Measurements from ENCODE around the gene FBXL17. TPM values are rescaled to one million over a fixed set of nuclear protein-coding genes. Genes with fewer than 3 reads are reported as not detected.

Gene FBXL17
- total RNA-seq, 1 donor from 2014 or later, result 21.6 TPM

DNA sequence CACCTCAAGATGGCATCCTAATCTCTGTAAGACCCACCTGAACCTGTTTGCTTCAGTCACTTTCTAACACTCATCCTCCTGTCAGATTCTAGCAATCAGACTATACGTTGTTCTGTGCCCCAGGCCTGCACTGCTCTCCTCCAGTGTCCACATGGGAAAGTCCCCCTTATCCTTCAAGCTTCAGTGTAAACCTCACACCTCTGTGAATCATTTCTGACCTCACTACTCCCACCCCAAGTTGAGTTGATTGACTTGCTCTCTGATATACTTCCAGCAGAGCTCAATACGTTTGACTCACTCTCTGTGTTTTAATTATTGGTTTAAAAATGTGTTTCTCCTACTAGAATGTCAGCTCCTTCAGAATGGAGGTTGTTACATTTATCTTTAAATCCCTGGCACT, 240.2 kb downstream of the FBXL17 start:
- no peak for DNase-seq (ENCODE audit: low spot score in 2 of 2, unreplicated experiment in 2 of 2)

DNA sequence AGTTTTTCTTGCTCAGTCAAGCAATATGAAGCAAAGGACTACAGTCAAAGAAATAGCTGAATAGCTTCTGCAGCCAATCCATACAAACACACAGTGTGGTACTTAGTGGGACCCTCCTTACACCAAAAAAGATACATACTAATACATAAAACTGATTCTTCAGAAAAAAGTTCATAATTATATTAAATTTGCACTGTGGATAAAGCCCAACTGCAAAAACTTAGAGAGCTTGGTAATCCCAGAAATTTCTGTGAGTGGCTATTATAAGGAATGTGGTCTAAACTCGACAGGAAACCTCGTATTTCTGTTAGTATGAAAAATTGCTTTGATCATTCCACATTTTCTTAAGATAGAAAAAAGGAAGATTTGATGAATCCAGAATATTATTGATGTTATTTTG, 245.4 kb downstream of the FBXL17 start:
- H3K4me3 Mint-ChIP-seq, result no peak overlapping the region
- no peaks in the 10 kb centered on the region for H3K9me3 Mint-ChIP-seq
- H3K4me1 Mint-ChIP-seq, result no peaks in the 10 kb centered on the region
- no peak for DNase-seq (ENCODE audit: low spot score in 2 of 2, unreplicated experiment in 2 of 2)
- TF ChIP-seq, protein P1, sequence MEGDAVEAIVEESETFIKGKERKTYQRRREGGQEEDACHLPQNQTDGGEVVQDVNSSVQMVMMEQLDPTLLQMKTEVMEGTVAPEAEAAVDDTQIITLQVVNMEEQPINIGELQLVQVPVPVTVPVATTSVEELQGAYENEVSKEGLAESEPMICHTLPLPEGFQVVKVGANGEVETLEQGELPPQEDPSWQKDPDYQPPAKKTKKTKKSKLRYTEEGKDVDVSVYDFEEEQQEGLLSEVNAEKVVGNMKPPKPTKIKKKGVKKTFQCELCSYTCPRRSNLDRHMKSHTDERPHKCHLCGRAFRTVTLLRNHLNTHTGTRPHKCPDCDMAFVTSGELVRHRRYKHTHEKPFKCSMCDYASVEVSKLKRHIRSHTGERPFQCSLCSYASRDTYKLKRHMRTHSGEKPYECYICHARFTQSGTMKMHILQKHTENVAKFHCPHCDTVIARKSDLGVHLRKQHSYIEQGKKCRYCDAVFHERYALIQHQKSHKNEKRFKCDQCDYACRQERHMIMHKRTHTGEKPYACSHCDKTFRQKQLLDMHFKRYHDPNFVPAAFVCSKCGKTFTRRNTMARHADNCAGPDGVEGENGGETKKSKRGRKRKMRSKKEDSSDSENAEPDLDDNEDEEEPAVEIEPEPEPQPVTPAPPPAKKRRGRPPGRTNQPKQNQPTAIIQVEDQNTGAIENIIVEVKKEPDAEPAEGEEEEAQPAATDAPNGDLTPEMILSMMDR (IDR thresholded peaks at IDR 0.05; ENCODE audit: unreplicated experiment), result no peak
- H3K27me3 Mint-ChIP-seq (ENCODE audit: low read depth), result no peaks in the 10 kb centered on the region
- H3K36me3 Mint-ChIP-seq, result no peaks in the 10 kb centered on the region
- H3K27ac Mint-ChIP-seq, result no peak overlapping the region

More for the DNA sequence above, 240.2 kb downstream of the FBXL17 start:
- Mint-ChIP-seq H3K27me3 (ENCODE audit: low read depth) (no peaks in the 10 kb centered on the region), H3K9me3 (peaks cover 4% of the 10 kb centered on the region), H3K4me3 (no peak overlapping the region), H3K4me1 (no peaks in the 10 kb centered on the region), H3K36me3 (peaks cover 2% of the 10 kb centered on the region), H3K27ac (no peak overlapping the region)
- TF ChIP-seq, protein P1 (IDR thresholded peaks at IDR 0.05; ENCODE audit: unreplicated experiment), result no peak

DNA sequence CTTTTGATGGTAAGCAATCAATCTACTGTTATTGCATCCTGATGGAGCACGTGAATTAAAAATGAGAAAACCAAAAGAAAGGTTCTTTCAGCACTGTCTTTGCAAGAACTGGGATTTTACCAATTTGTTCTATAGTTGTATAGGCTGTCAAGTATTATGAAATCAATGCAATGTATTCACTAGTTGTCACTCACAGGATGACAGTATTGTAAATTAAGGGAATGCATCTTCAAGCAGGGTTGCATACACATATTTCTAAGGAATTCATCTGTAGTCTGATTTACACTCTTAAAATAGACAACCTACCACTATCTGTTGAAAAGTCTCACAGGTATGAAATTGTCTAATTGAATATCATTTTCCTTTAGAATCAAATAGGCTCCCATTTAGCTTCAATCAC, 252.8 kb downstream of the FBXL17 start:
- peaks cover 3% of the 10 kb centered on the region for H3K4me1 Mint-ChIP-seq
- H3K27ac Mint-ChIP-seq, result no peak overlapping the region
- TF ChIP-seq, protein P1 (IDR thresholded peaks at IDR 0.05; ENCODE audit: unreplicated experiment), result no peak
- no peak overlapping the region for H3K4me3 Mint-ChIP-seq
- no peaks in the 10 kb centered on the region for H3K36me3 Mint-ChIP-seq
- H3K9me3 Mint-ChIP-seq, result no peaks in the 10 kb centered on the region
- no peak for DNase-seq (ENCODE audit: low spot score in 2 of 2, unreplicated experiment in 2 of 2)
- H3K27me3 Mint-ChIP-seq (ENCODE audit: low read depth), result no peaks in the 10 kb centered on the region

DNA sequence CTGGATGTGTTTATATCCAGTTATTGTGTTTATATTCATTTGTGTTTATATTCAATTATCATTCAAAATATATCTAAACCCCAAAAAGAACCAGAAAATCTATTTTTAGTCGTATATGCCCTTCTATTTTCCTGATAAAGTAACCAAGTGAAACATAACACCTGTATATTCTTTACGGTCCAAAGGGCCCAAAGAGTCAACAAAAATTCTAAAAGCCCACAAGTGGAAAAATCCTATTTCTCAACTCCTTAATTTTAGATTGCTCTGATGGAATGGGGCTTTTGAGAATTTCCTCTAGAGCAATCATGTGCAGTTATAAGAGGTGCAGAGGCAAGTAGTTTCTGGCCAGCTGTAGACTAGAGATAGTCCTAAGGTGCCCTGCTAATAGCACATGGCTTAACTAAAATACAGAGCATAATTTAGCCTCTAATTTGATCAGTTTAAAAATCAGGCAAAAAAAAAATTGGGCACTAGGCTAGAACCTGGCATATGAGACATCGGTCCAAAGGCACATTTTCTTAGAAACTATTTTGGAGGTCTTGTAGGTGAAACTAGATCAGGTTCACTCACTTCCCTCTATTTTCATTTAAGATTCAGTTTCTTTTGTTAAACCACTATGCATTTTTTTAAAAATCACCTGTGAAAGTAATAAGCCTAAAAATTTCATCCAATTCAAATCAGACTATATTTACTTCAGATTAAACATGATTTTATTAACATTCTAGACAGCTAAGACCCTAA, 256.0 kb downstream of the FBXL17 start:
- H3K4me3 Mint-ChIP-seq, result no peak overlapping the region
- no peak overlapping the region for H3K27ac Mint-ChIP-seq
- TF ChIP-seq, protein P1 (IDR thresholded peaks at IDR 0.05; ENCODE audit: unreplicated experiment), result no peak
- no peak for DNase-seq (ENCODE audit: low spot score in 2 of 2, unreplicated experiment in 2 of 2)
- no peaks in the 10 kb centered on the region for H3K27me3 Mint-ChIP-seq (ENCODE audit: low read depth)
- H3K9me3 Mint-ChIP-seq, result no peaks in the 10 kb centered on the region
- H3K36me3 Mint-ChIP-seq, result no peaks in the 10 kb centered on the region
- H3K4me1 Mint-ChIP-seq, result peaks cover 5% of the 10 kb centered on the region

DNA sequence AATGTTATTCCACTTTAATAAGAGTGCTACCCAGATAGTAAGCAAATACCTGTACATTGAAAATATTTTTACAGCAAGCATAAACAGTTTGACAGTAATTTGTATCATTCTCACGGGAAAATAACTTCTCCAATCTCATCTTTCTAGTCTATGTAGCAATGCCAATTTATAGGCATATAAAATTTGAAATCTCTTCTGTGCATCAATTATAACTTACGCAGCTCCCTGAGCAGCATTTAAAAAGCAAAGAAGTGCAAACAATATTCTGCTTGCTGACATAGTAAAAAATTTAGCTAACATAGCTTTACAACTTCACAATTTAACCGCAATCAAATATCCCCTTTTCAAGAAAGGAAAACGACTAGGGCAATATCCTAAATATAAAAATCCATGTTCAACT, 257.3 kb downstream of the FBXL17 start:
- no peak overlapping the region for H3K4me3 Mint-ChIP-seq
- no peak overlapping the region for H3K27ac Mint-ChIP-seq
- H3K36me3 Mint-ChIP-seq, result no peaks in the 10 kb centered on the region
- H3K27me3 Mint-ChIP-seq (ENCODE audit: low read depth), result no peaks in the 10 kb centered on the region
- TF ChIP-seq, protein P1 (IDR thresholded peaks at IDR 0.05; ENCODE audit: unreplicated experiment), result no peak
- no peak for DNase-seq (ENCODE audit: low spot score in 2 of 2, unreplicated experiment in 2 of 2)
- H3K4me1 Mint-ChIP-seq, result peaks cover 4% of the 10 kb centered on the region
- no peaks in the 10 kb centered on the region for H3K9me3 Mint-ChIP-seq

Data from mesothelial cell of epicardium (in vitro differentiated cells).